GM12892 (cell line): Measurements from ENCODE around the gene NEUROG2.

Source experiments
- POLR2A ChIP-seq: IDR thresholded peaks from 2 replicates; pipeline ENCODE4 v1.6.1; 2011; ENCODE audit warnings: low read depth, low read length, control low read depth
- POLR2AphosphoS5 ChIP-seq: IDR thresholded peaks from 2 replicates; pipeline ENCODE4 v1.6.1; 2011; ENCODE audit warnings: low read depth, low read length, control low read depth

GRCh38 chr4:112511803-112512118, 4.2 kb downstream of the NEUROG2 start:
- TF ChIP-seq POLR2A (no peak), POLR2AphosphoS5 (no peak)
